IPS-18a (cell line): ENCODE measurements around the gene SLC30A1.
"Not testable (repeated sequence)": the region's sequence is repeated elsewhere in the genome, so short reads cannot be mapped to it uniquely, and the experiment has no call there.

Source experiments
- H3K27ac ChIP-seq: one replicate; pipeline ENCODE4 v1.5.1; 2013; ENCODE audit warnings: low read length
- H3K27me3 ChIP-seq: one replicate; pipeline ENCODE4 v1.6.1; 2013; ENCODE audit warnings: mild to moderate bottlenecking, low read length; ENCODE audit not compliant: control insufficient read depth, insufficient read depth
- H3K36me3 ChIP-seq: one replicate; pipeline ENCODE4 v1.6.1; 2013; ENCODE audit warnings: low read depth, low read length; ENCODE audit not compliant: control insufficient read depth
- H3K4me1 ChIP-seq: one replicate; pipeline ENCODE4 v1.6.1; 2013; ENCODE audit warnings: low read depth, low read length; ENCODE audit not compliant: control insufficient read depth
- H3K4me3 ChIP-seq: one replicate; pipeline ENCODE4 v1.5.1; 2013; ENCODE audit warnings: low read length
- H3K9ac ChIP-seq: one replicate; pipeline ENCODE4 v1.6.1; 2013; ENCODE audit warnings: mild to moderate bottlenecking, low read length, moderate library complexity
- H3K9me3 ChIP-seq: one replicate; pipeline ENCODE4 v1.6.1; 2013; ENCODE audit warnings: low read depth, low read length; ENCODE audit not compliant: control insufficient read depth

SLC30A1 gene

DNA sequence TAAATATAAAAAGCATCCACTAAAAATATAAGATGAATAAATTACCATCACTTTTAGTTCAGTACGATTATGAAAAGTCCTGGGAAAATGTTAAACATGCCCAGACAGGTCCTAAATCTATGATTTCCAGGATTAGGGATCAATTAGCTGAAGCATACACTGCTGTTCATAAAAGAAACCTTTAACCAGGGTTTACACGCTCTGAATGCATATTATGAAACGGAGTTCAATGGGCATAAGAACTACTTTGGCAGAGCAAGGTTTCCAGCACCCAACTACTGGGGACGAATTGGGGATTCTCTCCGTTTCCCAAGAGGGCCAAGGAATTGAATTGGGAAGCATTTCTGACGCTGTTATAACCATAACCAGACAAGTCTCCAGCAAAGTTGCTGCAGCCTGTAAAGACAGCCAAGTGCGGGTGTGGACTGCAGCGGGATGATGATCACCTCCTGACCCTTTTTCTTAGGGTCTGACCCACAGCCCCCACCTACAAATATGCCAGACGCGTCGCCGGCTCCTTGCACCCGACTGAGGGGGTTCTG is 1.6 kb downstream of the SLC30A1 start:
- Histone ChIP-seq H3K9me3 (no peaks in the 10 kb centered on the region), H3K9ac (peak overlapping the region; percentile 75), H3K4me3 (peak overlapping the region; percentile 97), H3K36me3 (peaks cover 29% of the 10 kb centered on the region), H3K27ac (no peak overlapping the region), H3K27me3 (no peaks in the 10 kb centered on the region), H3K4me1 (peaks cover 21% of the 10 kb centered on the region)

DNA sequence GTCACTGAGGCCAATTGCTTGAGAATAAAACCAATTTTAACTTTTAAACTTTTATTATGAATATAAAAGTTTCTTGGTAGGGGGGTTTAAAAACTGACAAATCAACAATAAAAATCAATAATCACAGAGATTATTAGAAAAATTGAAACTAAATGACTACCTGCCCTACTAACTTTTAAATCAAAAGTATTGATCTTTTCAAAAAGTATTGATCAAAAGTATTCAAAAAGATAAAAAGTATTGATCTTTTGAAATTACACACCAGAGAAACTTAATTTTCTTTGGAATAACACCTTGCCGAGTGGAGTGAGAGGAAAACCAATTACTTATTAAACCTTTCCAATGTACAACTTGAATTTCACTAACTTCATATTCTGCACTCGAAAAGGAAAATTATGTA is 2.2 kb downstream of the SLC30A1 start:
- Histone ChIP-seq H3K4me3 (peak overlapping the region; percentile 97), H3K36me3 (peaks cover 29% of the 10 kb centered on the region), H3K9ac (peak overlapping the region; percentile 75), H3K27me3 (no peaks in the 10 kb centered on the region), H3K9me3 (no peaks in the 10 kb centered on the region), H3K4me1 (peaks cover 17% of the 10 kb centered on the region), H3K27ac (no peak overlapping the region)

DNA sequence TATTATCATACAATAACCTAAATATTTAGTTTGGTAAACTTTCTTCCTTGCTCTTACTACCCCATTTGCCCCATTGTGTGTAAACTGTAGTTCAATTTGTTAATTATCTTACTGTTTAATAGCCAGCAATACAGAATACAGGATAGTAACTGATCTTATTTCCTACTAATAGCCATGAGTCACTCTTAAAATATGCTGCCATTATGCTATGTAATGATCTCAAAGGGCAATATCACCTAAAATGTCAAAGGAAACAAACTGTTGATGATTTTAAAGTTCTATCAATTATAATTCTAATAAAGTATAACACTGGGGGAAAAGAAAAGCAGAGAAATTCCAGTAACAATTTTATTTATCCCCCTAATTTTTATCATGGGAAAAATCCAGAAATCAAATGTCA is 4.3 kb downstream of the SLC30A1 start:
- no peak overlapping the region for H3K27ac ChIP-seq
- H3K4me3 ChIP-seq, result no peak overlapping the region
- H3K9me3 ChIP-seq, result no peaks in the 10 kb centered on the region
- H3K36me3 ChIP-seq, result peaks cover 29% of the 10 kb centered on the region
- no peaks in the 10 kb centered on the region for H3K27me3 ChIP-seq
- H3K4me1 ChIP-seq, result no peaks in the 10 kb centered on the region
- H3K9ac ChIP-seq, result no peak overlapping the region

DNA sequence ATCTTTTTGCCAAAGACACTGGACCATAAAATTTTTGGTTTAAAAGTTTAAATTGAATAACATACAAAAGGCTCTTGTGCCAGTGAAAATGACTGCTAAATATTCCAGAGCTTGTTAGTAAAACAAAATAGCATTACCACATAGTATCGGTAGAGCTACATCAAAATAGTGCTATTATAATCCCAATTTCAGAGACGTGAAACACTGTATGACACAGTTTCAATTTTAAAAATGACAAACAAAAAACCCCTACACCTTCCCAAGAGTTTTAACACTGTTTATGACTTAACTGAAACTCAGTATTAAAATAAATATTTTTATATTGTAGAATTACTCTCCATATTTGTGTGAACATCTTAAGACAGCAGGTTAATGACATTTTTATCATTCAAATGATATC is 7.0 kb downstream of the SLC30A1 start:
- H3K4me3 ChIP-seq, result no peak overlapping the region
- H3K4me1 ChIP-seq, result no peaks in the 10 kb centered on the region
- H3K27ac ChIP-seq, result no peak overlapping the region
- peaks cover 29% of the 10 kb centered on the region for H3K36me3 ChIP-seq
- H3K27me3 ChIP-seq, result no peaks in the 10 kb centered on the region
- no peaks in the 10 kb centered on the region for H3K9me3 ChIP-seq
- H3K9ac ChIP-seq, result no peak overlapping the region

DNA sequence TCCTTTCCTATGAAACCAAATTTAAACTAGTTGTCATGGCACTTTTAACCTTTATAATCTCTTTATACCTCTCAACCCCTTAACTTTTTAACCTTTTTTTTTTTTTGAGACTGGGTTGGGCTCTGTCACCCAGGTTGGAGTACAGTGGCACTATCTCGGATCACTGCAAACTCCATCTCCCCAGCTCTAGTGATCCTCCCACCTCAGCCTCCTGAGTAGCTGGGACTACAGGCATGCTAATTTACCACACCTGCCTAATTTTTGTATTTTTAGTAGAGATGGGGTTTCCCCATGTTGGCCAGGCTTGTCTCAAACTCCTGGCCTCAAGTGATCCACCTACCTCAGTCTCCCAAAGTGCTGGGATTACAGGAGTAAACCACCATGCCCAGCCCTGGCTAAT is 8.6 kb downstream of the SLC30A1 start:
- not testable (repeated sequence) for H3K4me1 ChIP-seq, H3K27ac ChIP-seq

DNA sequence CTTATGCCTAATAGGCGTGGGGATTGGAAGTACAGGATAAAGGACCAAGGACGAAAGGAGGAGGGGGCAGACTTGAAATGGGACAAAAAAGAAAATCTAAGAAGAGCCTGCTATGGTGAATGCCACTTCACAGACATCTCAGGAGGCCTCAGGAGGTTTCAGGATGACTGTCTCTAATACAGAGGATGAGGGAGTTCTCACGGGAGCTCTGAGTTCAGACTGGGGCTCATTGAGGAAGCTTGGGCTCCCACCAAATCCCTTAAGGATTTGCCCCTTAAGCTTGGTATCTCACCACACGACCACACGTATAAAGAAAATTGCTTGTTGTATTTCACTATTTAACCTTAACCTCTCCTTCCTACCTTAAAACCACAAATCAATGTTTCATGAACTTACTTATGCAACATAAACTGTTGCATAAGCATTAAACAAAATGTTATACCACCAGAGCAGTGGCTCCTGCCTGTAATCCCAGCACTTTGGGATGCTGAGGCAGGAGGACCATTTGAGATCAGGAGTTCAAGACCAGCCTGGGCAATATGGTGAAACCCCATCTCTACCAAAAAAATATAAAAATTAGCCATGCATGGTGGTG is 12.4 kb downstream of the SLC30A1 start:
- H3K9ac ChIP-seq, result no peak overlapping the region
- H3K9me3 ChIP-seq, result no peaks in the 10 kb centered on the region
- H3K27me3 ChIP-seq, result no peaks in the 10 kb centered on the region
- H3K27ac ChIP-seq, result no peak overlapping the region
- H3K36me3 ChIP-seq, result no peaks in the 10 kb centered on the region
- no peaks in the 10 kb centered on the region for H3K4me1 ChIP-seq
- H3K4me3 ChIP-seq, result no peak overlapping the region

More for the DNA sequence above, 8.6 kb downstream of the SLC30A1 start:
- H3K4me3 ChIP-seq, H3K27me3 ChIP-seq, H3K9me3 ChIP-seq, H3K9ac ChIP-seq: not testable (repeated sequence)
- H3K36me3 ChIP-seq, result peaks cover 23% of the 10 kb centered on the region

DNA sequence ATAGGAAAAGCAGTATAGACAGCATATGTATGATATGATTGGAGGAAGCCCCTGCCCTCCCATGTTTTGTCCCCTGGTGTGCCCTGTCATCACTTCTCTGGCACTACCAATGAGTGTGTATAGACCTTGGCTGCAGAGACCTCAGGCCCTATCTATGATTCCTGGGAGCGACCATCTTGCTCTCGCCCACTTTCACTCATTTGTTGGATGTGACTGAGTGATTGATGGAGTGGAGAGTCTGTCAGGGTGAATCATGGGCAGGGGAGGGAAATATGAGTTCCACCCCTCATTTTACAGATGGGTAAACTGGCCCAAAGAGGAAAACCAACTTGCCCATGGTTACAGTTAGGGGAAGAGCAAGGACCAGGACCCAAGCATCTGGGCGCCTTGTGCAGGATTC is 14.9 kb downstream of the SLC30A1 start:
- H3K4me1 ChIP-seq, result no peaks in the 10 kb centered on the region
- H3K27ac ChIP-seq, result no peak overlapping the region
- H3K9ac ChIP-seq, result no peak overlapping the region
- H3K9me3 ChIP-seq, result no peaks in the 10 kb centered on the region
- H3K27me3 ChIP-seq, result no peaks in the 10 kb centered on the region
- H3K4me3 ChIP-seq, result no peak overlapping the region
- no peaks in the 10 kb centered on the region for H3K36me3 ChIP-seq

DNA sequence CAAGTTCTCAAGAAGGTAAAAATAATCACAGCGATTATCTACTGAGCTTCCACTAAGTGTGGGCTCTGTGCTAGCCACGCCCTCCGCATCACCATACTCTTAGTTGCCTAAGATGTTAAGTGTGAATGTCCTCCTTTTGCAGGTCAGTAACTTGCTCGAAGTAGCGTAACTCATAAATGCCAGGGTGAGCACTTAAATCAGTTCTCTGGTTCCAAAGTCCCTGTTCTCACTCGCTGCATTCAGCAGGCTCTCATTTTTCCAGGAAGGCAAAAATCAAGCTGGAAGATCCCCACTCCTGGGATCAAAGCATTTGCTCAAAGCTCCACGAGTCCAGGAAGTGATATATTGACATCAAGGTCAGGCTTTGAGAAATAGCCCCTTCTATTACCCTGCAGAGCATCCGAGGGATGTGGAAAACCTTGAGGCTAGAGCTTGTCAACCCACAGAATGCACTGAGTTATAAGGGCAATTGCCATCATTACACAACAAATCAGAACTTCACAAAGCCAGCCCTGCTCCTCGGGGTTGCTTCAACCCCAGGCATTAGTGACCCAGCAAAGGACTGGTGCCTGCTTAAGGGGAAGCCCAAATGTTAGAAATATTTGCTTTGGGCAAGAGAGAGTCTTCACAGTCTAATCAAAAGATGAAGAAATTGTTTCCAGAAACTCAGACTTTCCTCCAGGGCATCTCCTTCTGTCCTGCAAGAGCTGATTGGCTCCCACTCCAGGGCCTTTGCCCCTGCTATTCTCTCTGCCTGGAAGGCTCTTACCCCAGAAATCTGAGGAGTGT is 19.5 kb downstream of the SLC30A1 start:
- Histone ChIP-seq H3K9me3 (no peaks in the 10 kb centered on the region), H3K4me3 (no peak overlapping the region), H3K9ac (no peak overlapping the region), H3K27me3 (no peaks in the 10 kb centered on the region), H3K36me3 (no peaks in the 10 kb centered on the region), H3K4me1 (no peaks in the 10 kb centered on the region), H3K27ac (no peak overlapping the region)

DNA sequence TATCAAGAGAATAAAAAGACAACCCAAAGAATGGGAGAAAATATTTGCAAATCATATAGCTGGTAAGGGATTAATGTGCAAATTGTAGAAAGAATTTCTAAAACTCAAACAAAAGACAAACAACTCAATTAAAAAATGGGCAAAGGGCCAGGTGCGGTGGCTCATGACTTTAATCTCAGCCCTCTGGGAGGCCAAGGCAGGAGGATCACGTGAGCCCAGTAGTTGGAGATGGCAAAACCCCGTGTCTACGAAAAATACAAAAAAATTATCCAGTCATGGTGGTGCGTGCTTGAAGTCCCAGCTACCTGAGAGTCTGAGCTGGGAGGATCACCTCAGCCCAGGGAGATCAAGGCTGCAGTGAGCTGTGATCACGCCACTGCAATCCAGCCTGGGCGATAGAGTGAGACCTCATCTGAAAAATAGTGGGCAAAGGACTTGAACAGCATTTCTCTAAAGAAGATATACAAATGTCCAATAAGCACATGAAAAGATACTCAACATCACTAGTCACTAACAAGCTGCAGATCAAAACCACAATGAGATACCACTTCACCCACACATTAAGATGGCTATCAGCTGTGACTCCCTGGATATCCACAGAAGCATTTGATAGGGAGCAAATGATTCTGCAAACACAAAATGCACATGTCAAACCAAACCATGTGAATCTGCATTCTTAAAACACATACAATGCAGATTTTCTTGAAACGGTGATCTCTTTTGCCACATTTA is 20.9 kb downstream of the SLC30A1 start:
- Histone ChIP-seq H3K9ac (no peak overlapping the region), H3K27ac (no peak overlapping the region), H3K4me1 (no peaks in the 10 kb centered on the region), H3K9me3 (no peaks in the 10 kb centered on the region), H3K27me3 (no peaks in the 10 kb centered on the region), H3K36me3 (no peaks in the 10 kb centered on the region), H3K4me3 (no peak overlapping the region)

DNA sequence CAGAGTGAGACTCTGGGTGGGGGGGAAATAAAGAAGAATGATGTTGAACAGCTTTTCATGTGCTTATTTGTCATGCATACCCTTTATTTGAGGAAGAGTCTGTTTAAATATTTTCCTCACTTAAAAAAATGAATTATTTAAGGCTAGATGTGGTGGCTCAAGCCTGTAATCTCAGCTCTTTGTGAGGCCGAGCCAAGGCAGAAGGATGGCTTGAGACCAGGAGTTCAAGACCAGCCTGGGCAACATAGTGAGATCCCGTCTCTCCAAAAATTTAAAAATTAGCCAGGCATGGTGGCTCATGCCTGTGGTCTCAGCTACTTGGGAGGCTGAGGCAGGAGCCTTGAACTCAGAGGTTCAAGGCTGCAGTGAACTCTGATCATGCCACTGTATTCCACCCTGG is 25.4 kb downstream of the SLC30A1 start:
- no peak overlapping the region for H3K27ac ChIP-seq
- no peaks in the 10 kb centered on the region for H3K9me3 ChIP-seq
- no peak overlapping the region for H3K4me3 ChIP-seq
- H3K36me3 ChIP-seq, result no peaks in the 10 kb centered on the region
- H3K4me1 ChIP-seq, result peaks cover 6% of the 10 kb centered on the region
- no peaks in the 10 kb centered on the region for H3K27me3 ChIP-seq
- no peak overlapping the region for H3K9ac ChIP-seq

DNA sequence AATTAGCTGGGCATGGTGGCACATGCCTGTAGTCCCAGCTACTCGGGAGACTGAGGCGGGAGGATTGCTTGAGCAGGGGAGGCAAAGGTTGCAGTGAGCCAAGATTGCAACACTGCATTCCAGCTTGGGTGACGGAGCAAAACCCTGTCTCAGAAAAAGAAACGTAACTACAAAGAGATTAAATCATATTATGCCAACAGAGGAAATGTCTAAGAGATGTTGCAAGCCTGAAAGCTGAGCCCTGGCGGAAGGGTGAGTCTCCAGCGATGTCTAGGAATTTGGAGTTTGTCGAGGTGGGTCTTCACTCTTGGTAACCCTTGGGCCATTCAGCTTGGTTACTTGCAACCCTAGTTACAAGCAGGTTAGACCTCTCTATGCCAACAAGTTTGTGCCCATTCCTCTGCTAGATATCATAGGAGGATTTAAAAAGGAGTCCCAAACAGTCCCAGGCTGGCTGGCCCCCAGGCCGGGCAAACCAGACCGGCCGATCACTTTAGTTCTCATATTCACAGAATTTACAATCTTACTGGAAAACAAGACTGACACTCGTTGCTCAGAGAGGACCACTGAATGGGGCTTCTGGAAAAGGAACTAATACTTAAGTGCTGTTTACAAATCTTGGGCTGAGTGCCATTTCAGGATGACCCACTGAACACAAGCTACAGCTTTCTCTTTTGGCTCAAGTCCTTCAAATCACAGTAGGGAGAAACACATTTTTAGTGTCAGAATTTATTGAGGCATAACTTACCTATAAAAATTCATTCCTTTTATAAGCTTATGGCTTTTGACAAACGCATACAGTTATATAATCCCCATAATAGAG is 27.1 kb downstream of the SLC30A1 start:
- H3K4me1 ChIP-seq, result peaks cover 10% of the 10 kb centered on the region

More for the DNA sequence above, 27.1 kb downstream of the SLC30A1 start:
- no peak overlapping the region for H3K27ac ChIP-seq
- no peaks in the 10 kb centered on the region for H3K36me3 ChIP-seq
- H3K9ac ChIP-seq, result no peak overlapping the region
- H3K27me3 ChIP-seq, result no peaks in the 10 kb centered on the region
- H3K9me3 ChIP-seq, result no peaks in the 10 kb centered on the region
- no peak overlapping the region for H3K4me3 ChIP-seq
